ENCODE measurements around the gene TREM1. TPM values are rescaled to one million over a fixed set of nuclear protein-coding genes. Genes with fewer than 3 reads are reported as not detected.

The TREM1 gene
- total RNA-seq, 6 experiments from 2014 or later, result 0.51 to 3.3 (median 0.88) TPM; not detected in 1

GRCh38 chr6:41280381-41281057 is 6.0 kb downstream of the TREM1 start:
- Histone ChIP-seq H3K4me1 (no peaks in the 10 kb centered on the region), H3K9me3 (no peaks in the 10 kb centered on the region), H3K27ac (no peak overlapping the region), H3K4me3 (no peak overlapping the region), H3K27me3 (no peaks in the 10 kb centered on the region), H3K36me3 (no peaks in the 10 kb centered on the region)
- TF ChIP-seq CTCF (IDR thresholded peaks at IDR 0.05) (no peak), POLR2A (IDR thresholded peaks at IDR 0.05) (no peak)
- no peak for DNase-seq
- intact Hi-C loops (cut with DNase I), result no loop called here
- ATAC-seq, result peak; percentile 27 to 58 (median 52)
- WGBS (ENCODE audit: insufficient coverage, low coverage, low lambda C conversion rate, missing lambda C conversion rate), result 36% methylated on average over 1 of the region's 1 CpG

- no peak for TF ChIP-seq POLR2A (IDR thresholded peaks at IDR 0.05)
- peak; percentile 20 to 52 (median 44) for TF ChIP-seq CTCF (IDR thresholded peaks at IDR 0.05)
- DNase-seq, result no peak
- peak; percentile 55 to 79 (median 72) for ATAC-seq
- Histone ChIP-seq H3K4me3 (no peak overlapping the region), H3K36me3 (no peaks in the 10 kb centered on the region), H3K27ac (no peak overlapping the region), H3K27me3 (no peaks in the 10 kb centered on the region), H3K4me1 (no peaks in the 10 kb centered on the region), H3K9me3 (no peaks in the 10 kb centered on the region)
- intact Hi-C loops (cut with DNase I), result no loop called here
- WGBS (ENCODE audit: insufficient coverage, low coverage, low lambda C conversion rate, missing lambda C conversion rate), result 23% methylated on average over 9 of the region's 10 CpGs
These were observed 7.6 kb downstream of the TREM1 start for GRCh38 chr6:41278699-41279405.

GRCh38 chr6:41277605-41278004 is 8.9 kb downstream of the TREM1 start:
- Histone ChIP-seq H3K36me3 (no peaks in the 10 kb centered on the region), H3K4me3 (no peak overlapping the region), H3K4me1 (no peaks in the 10 kb centered on the region), H3K27me3 (no peaks in the 10 kb centered on the region), H3K9me3 (no peaks in the 10 kb centered on the region), H3K27ac (no peak overlapping the region)
- ATAC-seq (peak in 2 of 4 donors; percentile 14 to 18), DNase-seq (no peak)
- TF ChIP-seq CTCF (IDR thresholded peaks at IDR 0.05), result no peak
- TF ChIP-seq POLR2A (IDR thresholded peaks at IDR 0.05), result no peak
- WGBS (ENCODE audit: insufficient coverage, low coverage, low lambda C conversion rate, missing lambda C conversion rate), result 51% methylated on average over 2 of the region's 2 CpGs
- intact Hi-C loops (cut with DNase I), result no loop called here

- no peak for ATAC-seq
- Histone ChIP-seq H3K4me3 (no peak overlapping the region), H3K36me3 (no peaks in the 10 kb centered on the region), H3K27ac (no peak overlapping the region), H3K9me3 (no peaks in the 10 kb centered on the region), H3K27me3 (no peaks in the 10 kb centered on the region), H3K4me1 (no peaks in the 10 kb centered on the region)
- no peak for DNase-seq
- WGBS (ENCODE audit: insufficient coverage, low coverage, low lambda C conversion rate, missing lambda C conversion rate), result 38% methylated on average over 4 of the region's 4 CpGs
- TF ChIP-seq CTCF (IDR thresholded peaks at IDR 0.05) (no peak), POLR2A (IDR thresholded peaks at IDR 0.05) (no peak)
- intact Hi-C loops (cut with DNase I), result no loop called here
These were observed 11.0 kb downstream of the TREM1 start for GRCh38 chr6:41275489-41275888.
